Measurements from ENCODE around the gene LZTR1. TPM values are rescaled to one million over a fixed set of nuclear protein-coding genes. Genes with fewer than 3 reads are reported as not detected.
A peak's percentile ranks its signal among the peaks of the same experiment; 100 is the strongest.

LZTR1 gene
- total and polyA plus RNA-seq, 2 donors from 2014 or later: 24.3 to 66.4 TPM

DNA sequence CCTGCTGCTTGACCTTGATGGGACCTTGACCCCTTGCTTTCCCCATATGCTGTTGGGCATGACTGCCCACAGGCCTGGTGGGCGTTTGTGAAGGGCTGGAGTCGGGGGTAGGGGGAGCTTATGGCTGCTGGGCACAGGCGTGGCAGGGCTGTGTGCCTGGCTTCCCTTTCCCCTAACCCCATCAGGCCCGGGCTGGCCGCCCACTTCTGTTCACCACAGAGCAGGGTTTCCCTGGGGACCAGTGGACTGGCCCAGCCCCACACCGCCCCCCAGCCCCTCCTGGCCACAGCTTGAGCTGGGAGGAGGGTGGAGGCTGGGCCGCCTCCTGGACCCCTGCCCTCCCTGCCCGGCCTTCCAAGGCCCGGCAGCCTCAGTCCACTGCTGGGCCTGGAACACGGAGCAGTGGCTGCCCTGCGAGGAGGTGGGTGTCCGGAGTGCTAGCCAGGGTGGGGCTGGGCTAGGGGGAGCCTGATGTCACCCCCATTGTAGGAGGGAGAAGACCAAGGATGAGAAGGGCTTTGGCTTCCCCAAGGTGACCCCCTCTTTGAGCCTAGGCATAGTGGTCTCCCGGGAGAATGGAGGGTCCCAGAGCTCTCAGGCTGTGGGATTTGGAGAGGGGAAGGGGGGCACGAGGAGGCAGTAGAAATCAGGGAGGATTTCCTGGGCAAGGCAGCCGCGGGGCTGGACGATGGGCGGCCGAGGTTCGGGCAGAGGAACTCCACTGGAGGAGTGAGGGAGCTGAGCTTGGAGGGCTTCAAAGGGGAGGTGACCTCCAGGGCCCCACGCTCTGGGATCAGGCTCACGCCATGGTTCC is 15.0 kb upstream of the LZTR1 start, which contains the start of gene AIFM3:
Gene AIFM3, plus strand, starts transcription at position 373 of the 814 bp plus-strand sequence. CDS start 690 bp downstream, outside the sequence.
- Histone ChIP-seq H3K4me3 (ENCODE audit: low read length in 3 of 3) (no peak within 1 kb of the TSS), H3K4me1 (ENCODE audit: control insufficient read depth in 2 of 3, insufficient read depth in 2 of 3, low read depth in 1 of 3, low read length in 3 of 3) (peaks cover 0 to 7% (median 0%) of the 10 kb centered on the region in 3 donors), H3K9me3 (ENCODE audit: control insufficient read depth in 2 of 3, insufficient read depth in 1 of 3, low read length in 3 of 3) (no peaks in the 10 kb centered on the region), H3K27me3 (ENCODE audit: control insufficient read depth, insufficient read depth, low read length) (peaks cover 3% of the 10 kb centered on the region), H3K27ac (ENCODE audit: low read depth in 2 of 2, low read length in 2 of 2) (no peak within 1 kb of the TSS), H3K36me3 (ENCODE audit: control insufficient read depth in 2 of 3, insufficient read depth in 3 of 3, low read length in 3 of 3) (no peaks in the 10 kb centered on the region), H3K9ac (ENCODE audit: low read length in 3 of 3) (no peak within 1 kb of the TSS)
- DNase-seq (peak in 1 of 5 donors; percentile 66), FAIRE-seq (no peak)
- TF ChIP-seq, protein P1, sequence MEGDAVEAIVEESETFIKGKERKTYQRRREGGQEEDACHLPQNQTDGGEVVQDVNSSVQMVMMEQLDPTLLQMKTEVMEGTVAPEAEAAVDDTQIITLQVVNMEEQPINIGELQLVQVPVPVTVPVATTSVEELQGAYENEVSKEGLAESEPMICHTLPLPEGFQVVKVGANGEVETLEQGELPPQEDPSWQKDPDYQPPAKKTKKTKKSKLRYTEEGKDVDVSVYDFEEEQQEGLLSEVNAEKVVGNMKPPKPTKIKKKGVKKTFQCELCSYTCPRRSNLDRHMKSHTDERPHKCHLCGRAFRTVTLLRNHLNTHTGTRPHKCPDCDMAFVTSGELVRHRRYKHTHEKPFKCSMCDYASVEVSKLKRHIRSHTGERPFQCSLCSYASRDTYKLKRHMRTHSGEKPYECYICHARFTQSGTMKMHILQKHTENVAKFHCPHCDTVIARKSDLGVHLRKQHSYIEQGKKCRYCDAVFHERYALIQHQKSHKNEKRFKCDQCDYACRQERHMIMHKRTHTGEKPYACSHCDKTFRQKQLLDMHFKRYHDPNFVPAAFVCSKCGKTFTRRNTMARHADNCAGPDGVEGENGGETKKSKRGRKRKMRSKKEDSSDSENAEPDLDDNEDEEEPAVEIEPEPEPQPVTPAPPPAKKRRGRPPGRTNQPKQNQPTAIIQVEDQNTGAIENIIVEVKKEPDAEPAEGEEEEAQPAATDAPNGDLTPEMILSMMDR (IDR thresholded peaks at IDR 0.05; ENCODE audit: borderline replicate concordance, extremely low read depth, insufficient read depth): no peak
- intact Hi-C loops (cut with DNase I): no loop called here

DNA sequence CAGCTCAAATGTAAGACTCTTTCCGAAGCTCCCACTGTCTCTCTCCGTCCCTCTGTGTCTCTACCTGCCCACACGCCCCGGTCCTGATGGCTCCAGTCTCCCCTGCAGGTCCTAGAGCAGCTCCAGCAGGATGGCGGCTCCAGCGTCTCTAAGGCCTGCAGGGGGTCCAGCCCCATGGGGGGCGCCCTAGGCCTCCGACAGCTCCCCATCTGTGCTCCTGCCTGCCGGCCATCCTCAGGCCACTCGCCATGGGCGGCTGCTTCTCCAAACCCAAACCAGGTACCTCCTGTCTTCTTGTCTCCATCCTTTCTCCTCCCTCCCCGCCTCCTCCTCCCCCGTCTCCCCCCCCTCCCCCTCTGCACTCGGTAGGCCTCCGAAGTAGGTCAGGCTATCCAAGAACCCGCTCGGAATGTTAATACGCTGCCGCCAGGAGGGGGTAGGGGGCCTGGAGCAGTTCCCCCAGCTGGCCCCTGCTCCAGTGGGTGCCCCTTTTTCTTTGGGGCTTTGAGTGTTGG is 14.3 kb upstream of the LZTR1 start:
- intact Hi-C loops (cut with DNase I): no loop called here
- Histone ChIP-seq H3K9me3 (ENCODE audit: control insufficient read depth in 2 of 3, insufficient read depth in 1 of 3, low read length in 3 of 3) (no peaks in the 10 kb centered on the region), H3K4me1 (ENCODE audit: control insufficient read depth in 2 of 3, insufficient read depth in 2 of 3, low read depth in 1 of 3, low read length in 3 of 3) (peaks cover 0 to 7% (median 0%) of the 10 kb centered on the region in 3 donors), H3K27ac (ENCODE audit: low read depth in 2 of 2, low read length in 2 of 2) (no peak overlapping the region), H3K4me3 (ENCODE audit: low read length in 3 of 3) (no peak overlapping the region), H3K27me3 (ENCODE audit: control insufficient read depth, insufficient read depth, low read length) (peaks cover 3% of the 10 kb centered on the region), H3K9ac (ENCODE audit: low read length in 3 of 3) (no peak overlapping the region), H3K36me3 (ENCODE audit: control insufficient read depth in 2 of 3, insufficient read depth in 3 of 3, low read length in 3 of 3) (no peaks in the 10 kb centered on the region)
- no peak for FAIRE-seq
- TF ChIP-seq, protein P1 (IDR thresholded peaks at IDR 0.05; ENCODE audit: borderline replicate concordance, extremely low read depth, insufficient read depth): no peak
- no peak for DNase-seq

DNA sequence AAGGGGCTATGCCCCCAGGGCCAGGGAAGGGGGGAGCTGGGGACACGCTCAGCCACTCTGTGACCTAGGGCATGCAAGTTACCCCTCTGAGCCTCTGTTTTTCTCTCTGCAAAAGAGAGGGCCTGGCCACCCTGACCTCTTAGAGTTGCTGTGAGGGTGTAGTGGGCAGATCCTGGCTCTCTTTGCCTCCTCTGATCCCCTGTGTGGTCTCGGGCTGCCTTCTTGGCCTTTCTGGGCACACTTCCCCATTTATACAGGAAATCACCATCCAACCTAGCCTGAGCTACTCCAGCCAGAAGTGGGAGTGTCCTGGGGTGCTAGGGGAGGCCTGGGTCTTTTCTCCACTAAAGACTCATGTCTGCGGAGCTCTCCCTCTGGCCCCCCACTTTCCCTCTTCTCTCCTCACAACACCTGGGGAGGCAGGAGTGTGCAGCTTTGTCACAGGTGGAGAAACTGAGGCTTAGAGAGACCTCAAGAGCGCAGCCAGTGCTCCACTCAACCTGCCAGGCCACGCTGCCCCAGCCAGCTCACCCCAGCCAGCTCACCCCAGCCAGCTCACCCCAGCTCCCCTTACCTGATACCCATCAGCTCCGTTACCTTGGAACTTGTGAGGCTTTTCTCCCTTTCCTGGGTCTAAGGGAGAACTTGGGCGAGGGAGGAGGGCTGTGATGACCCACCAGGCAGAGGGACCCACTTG is 13.7 kb upstream of the LZTR1 start:
- H3K9me3 ChIP-seq (ENCODE audit: control insufficient read depth in 2 of 3, insufficient read depth in 1 of 3, low read length in 3 of 3): no peaks in the 10 kb centered on the region
- no peak overlapping the region for H3K9ac ChIP-seq (ENCODE audit: low read length in 3 of 3)
- TF ChIP-seq, protein P1 (IDR thresholded peaks at IDR 0.05; ENCODE audit: borderline replicate concordance, extremely low read depth, insufficient read depth): no peak
- no peak for FAIRE-seq
- H3K27me3 ChIP-seq (ENCODE audit: control insufficient read depth, insufficient read depth, low read length): peaks cover 3% of the 10 kb centered on the region
- H3K36me3 ChIP-seq (ENCODE audit: control insufficient read depth in 2 of 3, insufficient read depth in 3 of 3, low read length in 3 of 3): no peaks in the 10 kb centered on the region
- H3K4me3 ChIP-seq (ENCODE audit: low read length in 3 of 3): no peak overlapping the region
- no peak for DNase-seq
- H3K27ac ChIP-seq (ENCODE audit: low read depth in 2 of 2, low read length in 2 of 2): no peak overlapping the region
- intact Hi-C loops (cut with DNase I): no loop called here
- H3K4me1 ChIP-seq (ENCODE audit: control insufficient read depth in 2 of 3, insufficient read depth in 2 of 3, low read depth in 1 of 3, low read length in 3 of 3): peaks cover 0 to 7% (median 0%) of the 10 kb centered on the region in 3 donors

Measured in kidney (tissue), 14 donors.